ENCODE results near the gene DAZL.

Gene DAZL

GRCh38 chr3:16595778-16596177 is 9.4 kb downstream of the DAZL start:
- no peak for DNase-seq (ENCODE audit: low read depth)

DNA sequence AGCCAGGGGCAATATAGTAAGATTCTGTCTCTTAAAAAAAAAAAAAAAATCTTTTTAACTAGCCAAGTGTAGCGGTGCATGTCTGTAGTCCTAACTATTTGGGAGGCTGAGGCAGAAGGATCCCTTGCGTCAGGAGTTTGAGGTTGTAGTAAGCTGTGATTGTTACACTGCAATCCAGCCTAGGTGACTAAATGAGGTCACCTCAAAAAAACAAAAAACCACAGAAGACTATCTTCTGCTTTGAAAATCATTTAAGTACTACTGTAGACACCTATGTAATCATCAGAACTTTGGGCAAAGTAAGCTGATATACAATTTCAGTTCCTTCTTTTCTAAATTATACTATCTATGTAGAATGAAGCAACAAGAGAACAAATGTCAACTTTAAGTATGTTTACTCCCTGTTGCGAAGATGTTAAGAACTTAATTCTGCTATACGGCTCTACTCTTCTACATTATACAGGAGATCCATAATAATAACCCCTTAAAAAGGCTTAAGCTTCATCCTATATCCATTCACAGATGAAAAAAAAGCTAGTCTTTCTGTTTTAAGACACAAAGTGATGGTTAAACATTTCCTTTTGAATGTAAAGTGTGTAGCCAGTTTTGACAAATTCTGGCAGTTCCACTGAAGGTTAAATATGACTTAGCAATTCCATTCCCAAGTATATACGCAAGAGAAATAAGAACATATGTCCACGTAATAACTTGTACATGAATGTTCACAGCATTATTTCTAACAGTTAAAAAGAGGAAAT is 15.2 kb downstream of the DAZL start:
- DNase-seq (ENCODE audit: low read depth) = no peak

DNA sequence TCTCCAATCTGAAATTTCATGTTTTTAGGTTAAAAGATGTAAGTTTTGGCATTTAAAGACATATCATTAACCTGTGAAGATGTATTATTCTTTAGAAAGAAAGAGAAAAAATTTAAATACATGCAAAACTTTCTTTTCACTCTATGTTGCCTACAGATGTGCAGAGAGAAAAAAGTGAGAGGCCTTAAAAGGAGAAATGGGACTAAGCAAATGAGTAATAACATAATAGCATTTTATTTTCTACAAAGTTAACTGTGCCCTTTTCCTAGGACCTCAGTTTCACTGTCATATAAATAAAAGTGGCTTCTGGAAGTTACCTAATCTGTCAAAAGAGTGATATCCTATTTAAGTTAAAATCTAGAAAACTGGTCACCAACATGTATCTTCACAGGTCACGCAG is 16.1 kb downstream of the DAZL start:
- no peak for DNase-seq (ENCODE audit: low read depth)

GRCh38 chr3:16587681-16588060 is 17.6 kb downstream of the DAZL start:
- no peak for DNase-seq (ENCODE audit: low read depth)

DNA sequence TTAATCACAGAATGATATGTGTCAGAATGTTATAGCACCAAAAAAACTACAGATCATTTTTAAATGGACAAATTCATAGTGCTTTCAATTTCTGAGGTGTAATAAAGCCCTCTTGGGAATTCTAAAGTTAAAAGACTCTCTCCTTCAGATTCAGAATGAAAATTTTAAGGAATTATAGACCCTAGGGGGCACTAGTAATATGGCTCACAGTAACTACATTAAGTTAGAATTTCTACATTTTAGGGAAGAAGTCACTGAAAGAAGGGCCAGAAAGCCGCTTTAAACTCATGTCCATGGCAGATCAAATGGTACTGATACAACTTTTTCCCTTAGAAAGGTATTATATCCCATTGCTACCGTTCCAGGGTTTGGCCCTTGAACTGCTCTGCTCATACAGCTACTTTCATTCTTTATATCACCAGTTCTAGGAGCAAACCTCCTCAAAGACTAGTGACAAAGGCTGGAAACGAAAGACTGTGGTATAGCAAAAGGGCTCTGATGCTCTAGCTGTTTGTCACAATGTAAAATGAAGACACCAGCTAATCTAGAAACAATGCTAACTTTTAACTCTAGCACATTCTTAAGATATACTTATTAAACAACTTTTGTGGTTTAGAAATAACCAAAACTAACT is 18.1 kb downstream of the DAZL start:
- no peak for DNase-seq (ENCODE audit: low read depth)

- no peak for DNase-seq (ENCODE audit: low read depth)
Measured at GRCh38 chr3:16584880-16585279, 20.3 kb downstream of the DAZL start.

- no peak for DNase-seq (ENCODE audit: low read depth)
Measured at GRCh38 chr3:16583551-16583950, 21.7 kb downstream of the DAZL start.

- no peak for DNase-seq (ENCODE audit: low read depth)
Measured at GRCh38 chr3:16570113-16570512, 35.1 kb downstream of the DAZL start.

- no peak for DNase-seq (ENCODE audit: low read depth)
Measured at GRCh38 chr3:16568532-16568931, 36.7 kb downstream of the DAZL start.

DNA sequence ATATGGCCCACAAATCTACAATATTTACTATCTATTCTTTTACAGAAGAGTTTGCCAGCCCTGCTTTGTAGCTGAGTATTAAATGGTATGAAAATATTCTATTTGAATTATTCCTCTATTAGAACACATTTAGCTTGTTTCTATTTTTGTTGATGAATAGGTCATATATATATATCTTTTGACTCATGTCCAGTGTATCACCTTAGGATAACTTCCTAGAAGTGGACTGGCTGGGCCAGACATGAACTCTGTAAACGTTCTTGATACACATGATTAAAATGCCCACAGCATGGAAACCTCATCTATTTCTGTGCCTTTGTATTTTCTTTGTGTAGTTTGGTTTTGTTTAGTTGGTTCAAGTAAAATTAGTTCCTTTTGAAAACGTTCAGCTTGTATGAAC is 37.1 kb downstream of the DAZL start:
- DNase-seq (ENCODE audit: low read depth) = no peak

DNA sequence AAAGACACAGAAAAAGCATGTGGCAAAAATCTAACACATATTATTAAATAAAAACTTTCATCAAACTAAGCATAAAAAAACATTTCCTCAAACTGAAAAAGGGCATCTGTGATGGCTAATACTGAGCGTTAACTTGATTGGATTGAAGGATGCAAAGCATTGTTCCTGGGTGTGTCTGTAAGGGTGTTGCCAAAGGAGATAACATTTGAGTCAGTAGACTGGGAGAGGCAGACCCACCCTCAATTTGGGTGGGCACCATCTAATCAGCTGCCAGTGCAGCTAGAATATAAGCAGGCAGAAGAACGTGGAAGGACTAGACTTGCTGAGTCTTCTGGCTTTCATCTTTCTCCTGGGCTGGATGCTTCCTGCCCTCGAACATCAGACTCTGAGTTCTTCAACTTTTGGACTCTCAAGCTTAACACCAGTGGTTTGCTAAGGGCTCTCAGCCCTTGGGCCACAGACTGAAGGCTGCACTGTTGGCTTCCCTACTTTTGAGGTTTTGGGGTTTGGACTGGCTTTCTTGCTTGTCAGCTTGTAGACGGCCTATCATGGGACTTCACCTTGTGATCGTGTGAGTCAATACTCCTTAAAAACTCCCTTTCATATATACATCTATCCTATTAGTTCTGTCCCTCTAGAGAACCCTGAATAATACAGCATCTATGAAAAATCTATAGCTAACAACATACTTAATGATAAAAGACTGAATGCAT is 45.4 kb downstream of the DAZL start:
- DNase-seq (ENCODE audit: low read depth) = no peak

DNA sequence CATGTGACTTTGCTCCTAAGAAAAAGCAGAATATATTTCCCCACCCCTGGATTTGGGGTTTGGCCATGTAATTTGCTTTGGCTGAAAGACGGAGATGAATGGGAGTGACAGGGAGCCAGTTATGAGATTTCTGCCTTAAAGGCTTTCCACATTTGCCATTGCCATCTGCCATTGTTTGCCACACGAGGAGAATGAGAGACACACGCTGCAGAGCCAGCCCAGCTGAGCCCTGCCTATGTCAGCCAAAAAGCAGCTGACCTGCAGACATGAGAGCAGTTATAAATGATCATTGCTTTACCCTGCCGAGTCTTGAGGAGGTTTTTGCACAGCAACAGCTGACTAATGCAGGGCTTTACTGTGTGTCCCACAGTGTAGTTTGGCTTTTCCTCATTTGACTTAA is 51.1 kb downstream of the DAZL start:
- no peak for DNase-seq (ENCODE audit: low read depth)

- DNase-seq (ENCODE audit: low read depth) = no peak
Measured at GRCh38 chr3:16552757-16553156, 52.5 kb downstream of the DAZL start.

DNA sequence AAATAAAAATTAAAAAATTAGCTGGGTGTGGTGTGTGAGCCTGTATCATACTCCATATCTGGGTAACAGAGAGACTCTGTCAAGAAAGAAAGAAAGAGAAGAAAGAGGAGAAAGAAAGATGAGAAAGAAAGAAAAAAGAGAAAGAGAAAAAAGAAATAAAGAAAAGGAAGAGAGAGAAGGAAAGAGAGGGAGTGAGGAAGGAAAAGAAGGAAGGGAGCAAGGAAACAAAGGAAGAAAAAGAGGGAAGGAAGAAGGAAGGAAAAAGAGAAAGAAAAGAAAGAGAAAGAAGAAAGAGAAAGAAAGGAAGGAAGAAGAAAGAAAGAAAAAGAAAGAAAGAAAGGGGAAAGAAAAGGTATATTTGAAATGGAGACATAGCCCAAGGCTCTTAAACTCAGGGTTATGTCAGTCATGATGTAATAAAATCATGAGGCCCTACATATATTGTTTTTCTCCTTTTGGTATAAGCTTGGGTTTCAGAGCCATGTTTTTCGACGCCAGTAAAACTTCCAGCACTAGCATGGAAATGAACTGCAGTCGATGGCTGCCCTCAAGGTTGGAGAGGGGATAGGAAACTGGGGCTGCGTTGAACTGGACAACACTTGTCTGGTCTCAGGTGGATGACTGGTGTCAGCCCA is 53.8 kb downstream of the DAZL start:
- DNase-seq (ENCODE audit: low read depth) = no peak

- peak; percentile 73 for DNase-seq (ENCODE audit: low read depth)
Measured at GRCh38 chr3:16550676-16551341, 54.4 kb downstream of the DAZL start.

- no peak for DNase-seq (ENCODE audit: low read depth)
Measured at GRCh38 chr3:16550305-16550675, 54.9 kb downstream of the DAZL start.

GRCh38 chr3:16548721-16549120 is 56.5 kb downstream of the DAZL start:
- DNase-seq (ENCODE audit: low read depth) = peak; percentile 45

GRCh38 chr3:16547561-16548357 is 57.5 kb downstream of the DAZL start:
- no peak for DNase-seq (ENCODE audit: low read depth)

DNA sequence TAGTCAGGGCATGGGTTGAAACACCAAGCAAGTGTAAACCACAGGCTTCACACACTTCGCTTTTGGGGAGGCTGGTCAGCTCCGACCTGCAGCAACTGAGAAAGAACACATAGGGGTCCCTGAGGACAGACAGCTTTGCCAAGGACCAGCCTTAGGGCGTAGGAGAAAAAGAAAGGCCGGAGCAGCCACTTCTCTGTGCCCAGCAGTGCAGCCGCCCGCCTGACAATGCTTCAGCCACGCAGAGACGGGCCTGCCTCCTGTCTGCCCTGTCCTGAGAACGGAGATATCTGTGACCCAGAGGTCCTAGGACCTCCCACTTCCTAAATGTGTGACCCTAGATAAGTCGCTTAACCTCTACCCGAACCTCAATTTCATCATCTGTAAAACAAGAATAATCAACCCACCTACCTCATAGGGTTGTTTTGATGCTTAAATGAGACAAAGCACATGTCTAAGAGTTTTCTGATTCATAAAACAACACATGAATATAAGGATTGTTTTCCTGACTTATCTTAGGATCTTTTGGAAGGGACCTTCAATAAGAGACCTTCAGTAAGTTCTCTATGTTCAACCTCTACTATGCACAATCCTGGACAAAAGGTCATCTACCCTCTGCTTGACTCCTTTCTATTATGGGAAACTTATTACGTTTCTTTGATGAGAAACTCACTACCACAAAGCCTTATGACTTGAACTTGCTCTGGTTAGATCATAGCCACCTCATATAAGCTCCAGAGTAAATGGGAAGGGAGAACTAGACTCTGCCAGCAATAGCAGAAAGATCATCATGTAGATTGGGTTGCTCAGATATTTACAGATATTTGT is 58.8 kb downstream of the DAZL start:
- no peak for DNase-seq (ENCODE audit: low read depth)

DNA sequence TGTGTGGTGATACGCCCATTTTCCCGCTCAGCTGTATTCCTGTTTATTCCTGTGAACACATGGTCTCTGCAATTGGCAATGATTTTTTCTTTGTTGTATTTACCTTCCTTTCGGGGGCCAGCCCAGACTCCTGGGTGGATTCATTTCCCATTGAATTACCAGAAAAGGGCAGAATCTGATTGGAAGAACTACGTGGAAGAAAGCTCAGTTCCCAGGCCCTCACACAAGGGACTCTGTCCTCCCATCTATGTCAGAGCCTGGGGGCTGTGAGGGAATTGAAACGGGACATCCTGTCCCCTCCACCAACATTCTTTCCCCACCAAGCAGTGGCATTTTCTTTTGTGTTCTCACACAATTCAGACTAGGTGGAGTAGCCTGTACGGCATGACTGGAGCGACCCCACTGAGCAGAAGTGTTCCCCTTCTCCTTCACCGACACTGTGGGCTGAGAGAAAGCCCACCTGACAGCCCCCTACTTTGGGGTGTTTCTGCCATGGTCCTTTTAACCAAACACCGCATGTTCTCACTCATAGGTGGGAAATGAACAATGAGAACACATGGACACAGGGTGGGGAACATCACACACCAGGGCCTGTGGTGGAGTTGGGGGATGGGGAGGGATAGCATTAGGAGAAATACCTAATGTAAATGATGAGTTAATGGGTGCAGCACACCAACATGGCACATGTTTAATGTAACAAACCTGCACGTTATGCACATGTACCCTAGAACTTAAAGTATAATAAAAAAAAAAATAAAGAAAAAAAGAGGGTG is 59.6 kb downstream of the DAZL start:
- no peak for DNase-seq (ENCODE audit: low read depth)
